ENCODE data around the gene ZFYVE9. TPM values are rescaled to one million over a fixed set of nuclear protein-coding genes. Genes with fewer than 3 reads are reported as not detected.

Gene ZFYVE9
- total and polyA plus RNA-seq, 2 of the 8 experiments (the other 6 are each of a cell fraction or from before 2014, with no cell fraction given) = 5.8 to 26.5 TPM

GRCh38 chr1:52346653-52347052 is 204.8 kb downstream of the ZFYVE9 start (continued):
- TF ChIP-seq CHD7 (IDR thresholded peaks at IDR 0.05; ENCODE audit: insufficient replicate concordance, low read length) = no peak

Measured in H1 (cell line).